Calu3 (cell line): ENCODE data around the gene PROM1. TPM values are rescaled to one million over a fixed set of nuclear protein-coding genes. Genes with fewer than 3 reads are reported as not detected.
A peak's percentile ranks its signal among the peaks of the same experiment; 100 is the strongest.

Experiments used
- BruUV-seq: library from RNA; stranded (reverse); fragments of 400-500 nt; replicated peaks from 2 replicates; lab custom pipeline; 2021; lab: Mats Ljungman, UMichigan
- CTCF ChIA-PET: fragments of 300-600 bp; sonication (Branson Sonifier 250); formaldehyde crosslinking; loops from one replicate; lab custom pipeline; 2022; ENCODE audit warnings: antibody characterized with exemption; lab: Charles Lee
- DNase-seq: peaks from one replicate; pipeline ENCODE4 v3.0.0; 2022
- H3K27ac Mint-ChIP-seq: one replicate; pipeline ENCODE4 v1.8.0; 2022; ENCODE audit warnings: mixed read lengths; ENCODE audit not compliant: unreplicated experiment
- H3K27me3 Mint-ChIP-seq: one replicate; pipeline ENCODE4 v1.8.0; 2022; ENCODE audit warnings: mixed read lengths; ENCODE audit not compliant: unreplicated experiment
- H3K36me3 Mint-ChIP-seq: one replicate; pipeline ENCODE4 v1.8.0; 2022; ENCODE audit warnings: mild to moderate bottlenecking, moderate library complexity, mixed read lengths; ENCODE audit not compliant: insufficient read depth, unreplicated experiment
- H3K4me1 Mint-ChIP-seq: one replicate; pipeline ENCODE4 v1.8.0; 2022; ENCODE audit warnings: mild to moderate bottlenecking, low read depth, mixed read lengths; ENCODE audit not compliant: unreplicated experiment
- H3K4me3 Mint-ChIP-seq: one replicate; pipeline ENCODE4 v1.8.0; 2022; ENCODE audit warnings: mild to moderate bottlenecking, low read depth, moderate library complexity, mixed read lengths; ENCODE audit not compliant: unreplicated experiment
- H3K9me3 Mint-ChIP-seq: one replicate; pipeline ENCODE4 v1.8.0; 2022; ENCODE audit warnings: low read depth, mixed read lengths; ENCODE audit not compliant: unreplicated experiment
- intact Hi-C: fragments of 100-400 bp; cut with micrococcal nuclease; formaldehyde crosslinking; loops from one replicate; pipeline ENCODE4 v1.10.0; 2022; ENCODE audit not compliant: unreplicated experiment
- total RNA-seq: library from RNA; stranded (reverse); gene quantifications from 2 replicates; pipeline ENCODE4 v1.2.3, GENCODE V29; 2022
- TF ChIP-seq, protein P1 (sequence below): fragments of 200-600 bp; IDR thresholded peaks from one replicate; pipeline ENCODE4 v1.8.0; 2022; ENCODE audit warnings: antibody characterized with exemption; ENCODE audit not compliant: unreplicated experiment

PROM1 gene
- total RNA-seq, 1 experiment from 2014 or later = 73.9 TPM

DNA sequence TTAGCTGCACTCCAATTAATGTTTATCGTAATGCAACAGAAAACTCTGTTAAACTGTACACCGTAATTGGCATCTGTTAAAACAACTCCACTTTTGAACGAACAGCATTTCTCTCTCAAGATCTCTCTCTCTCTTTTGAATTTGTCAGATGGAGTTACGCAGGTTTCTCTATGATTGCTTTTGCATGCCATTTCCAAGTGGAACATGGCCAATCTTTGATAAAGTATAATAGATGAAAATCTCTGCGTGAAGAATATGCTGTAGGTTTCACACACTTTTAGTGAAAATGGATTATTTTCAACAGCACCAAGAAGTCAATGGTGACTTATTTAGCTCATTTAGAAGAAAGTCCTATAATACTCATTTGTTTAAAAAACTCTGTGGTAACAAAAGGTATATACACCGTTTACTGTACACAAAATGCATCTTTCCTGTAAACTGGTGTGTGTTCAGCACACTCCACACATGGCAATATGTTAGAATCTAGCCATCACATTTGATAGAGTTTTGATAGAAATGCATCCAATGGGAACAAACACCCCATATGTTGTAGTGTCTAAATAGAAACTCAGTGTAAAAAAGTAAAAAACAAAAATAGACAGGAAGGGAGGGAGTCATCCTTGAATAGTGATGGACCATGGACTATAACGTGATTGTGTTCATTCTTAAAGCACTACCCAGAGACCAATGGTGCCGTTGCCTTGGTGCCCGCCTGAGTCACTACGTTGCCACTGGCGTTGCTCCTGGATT is 115.1 kb downstream of the PROM1 start:
- Mint-ChIP-seq H3K4me3 (no peak overlapping the region), H3K9me3 (no peaks in the 10 kb centered on the region), H3K27me3 (no peaks in the 10 kb centered on the region), H3K36me3 (no peaks in the 10 kb centered on the region), H3K27ac (no peak overlapping the region), H3K4me1 (no peaks in the 10 kb centered on the region)
- no peak for DNase-seq
- TSS peak; percentile 57 for BruUV-seq
- intact Hi-C loops = no loop called here
- CTCF ChIA-PET = no interaction called here
- TF ChIP-seq, protein P1, sequence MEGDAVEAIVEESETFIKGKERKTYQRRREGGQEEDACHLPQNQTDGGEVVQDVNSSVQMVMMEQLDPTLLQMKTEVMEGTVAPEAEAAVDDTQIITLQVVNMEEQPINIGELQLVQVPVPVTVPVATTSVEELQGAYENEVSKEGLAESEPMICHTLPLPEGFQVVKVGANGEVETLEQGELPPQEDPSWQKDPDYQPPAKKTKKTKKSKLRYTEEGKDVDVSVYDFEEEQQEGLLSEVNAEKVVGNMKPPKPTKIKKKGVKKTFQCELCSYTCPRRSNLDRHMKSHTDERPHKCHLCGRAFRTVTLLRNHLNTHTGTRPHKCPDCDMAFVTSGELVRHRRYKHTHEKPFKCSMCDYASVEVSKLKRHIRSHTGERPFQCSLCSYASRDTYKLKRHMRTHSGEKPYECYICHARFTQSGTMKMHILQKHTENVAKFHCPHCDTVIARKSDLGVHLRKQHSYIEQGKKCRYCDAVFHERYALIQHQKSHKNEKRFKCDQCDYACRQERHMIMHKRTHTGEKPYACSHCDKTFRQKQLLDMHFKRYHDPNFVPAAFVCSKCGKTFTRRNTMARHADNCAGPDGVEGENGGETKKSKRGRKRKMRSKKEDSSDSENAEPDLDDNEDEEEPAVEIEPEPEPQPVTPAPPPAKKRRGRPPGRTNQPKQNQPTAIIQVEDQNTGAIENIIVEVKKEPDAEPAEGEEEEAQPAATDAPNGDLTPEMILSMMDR = no peak

DNA sequence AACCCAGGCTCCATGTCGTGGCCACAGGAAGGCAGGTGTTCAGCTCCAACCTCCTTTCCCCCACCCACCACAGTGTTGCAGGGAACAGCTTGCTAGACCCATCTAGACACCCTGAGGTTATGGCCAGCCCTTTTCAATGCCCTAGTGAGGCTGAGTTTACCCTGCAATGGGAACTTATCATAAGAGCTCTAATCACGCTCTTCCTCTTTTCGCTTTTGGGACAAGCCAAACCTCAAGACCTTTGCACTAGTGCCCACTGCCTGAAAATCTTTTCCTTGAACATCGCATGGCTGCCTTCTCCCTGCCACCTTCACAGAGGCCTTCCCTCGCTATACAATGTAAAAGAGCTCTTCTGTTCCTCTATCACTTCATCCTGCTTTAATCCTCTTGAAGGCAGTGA is 118.5 kb downstream of the PROM1 start:
- H3K4me3 Mint-ChIP-seq = no peak overlapping the region
- intact Hi-C loops = no loop called here
- no peak overlapping the region for H3K27ac Mint-ChIP-seq
- TF ChIP-seq, protein P1 = no peak
- no peaks in the 10 kb centered on the region for H3K4me1 Mint-ChIP-seq
- no TSS peak for BruUV-seq
- H3K36me3 Mint-ChIP-seq = no peaks in the 10 kb centered on the region
- no peaks in the 10 kb centered on the region for H3K27me3 Mint-ChIP-seq
- CTCF ChIA-PET = no interaction called here
- DNase-seq = no peak
- H3K9me3 Mint-ChIP-seq = no peaks in the 10 kb centered on the region

- Mint-ChIP-seq H3K27ac (no peak overlapping the region), H3K4me3 (no peak overlapping the region), H3K9me3 (no peaks in the 10 kb centered on the region), H3K4me1 (no peaks in the 10 kb centered on the region), H3K27me3 (no peaks in the 10 kb centered on the region), H3K36me3 (no peaks in the 10 kb centered on the region)
- intact Hi-C loops = no loop called here
- DNase-seq = peak; percentile 6
- TF ChIP-seq, protein P1 = no peak
- no TSS peak for BruUV-seq
- CTCF ChIA-PET = interaction anchor here (1.1 to 1.9 kb wide), 2 partner anchors 158 to 300 kb away, joined by 5 to 6 read pairs; no protein-coding TSS in a partner anchor
These were observed 119.7 kb downstream of the PROM1 start for GRCh38 chr4:15964159-15964558.

GRCh38 chr4:15963576-15963975 is 120.2 kb downstream of the PROM1 start:
- Mint-ChIP-seq H3K27ac (no peak overlapping the region), H3K27me3 (no peaks in the 10 kb centered on the region), H3K36me3 (no peaks in the 10 kb centered on the region), H3K4me3 (no peak overlapping the region), H3K9me3 (no peaks in the 10 kb centered on the region), H3K4me1 (no peaks in the 10 kb centered on the region)
- TF ChIP-seq, protein P1 = no peak
- CTCF ChIA-PET = interaction anchor here (0.6 to 1.9 kb wide), 3 partner anchors 17 to 301 kb away, joined by 3 to 6 read pairs (median 5); no protein-coding TSS in a partner anchor
- DNase-seq = no peak
- intact Hi-C loops = loop anchor here (1.0 to 2.0 kb wide), 2 partner anchors 233 to 301 kb away; no protein-coding TSS in a partner anchor
- BruUV-seq = no TSS peak
